ENCODE data around the gene TEX54.

TEX54 gene

DNA sequence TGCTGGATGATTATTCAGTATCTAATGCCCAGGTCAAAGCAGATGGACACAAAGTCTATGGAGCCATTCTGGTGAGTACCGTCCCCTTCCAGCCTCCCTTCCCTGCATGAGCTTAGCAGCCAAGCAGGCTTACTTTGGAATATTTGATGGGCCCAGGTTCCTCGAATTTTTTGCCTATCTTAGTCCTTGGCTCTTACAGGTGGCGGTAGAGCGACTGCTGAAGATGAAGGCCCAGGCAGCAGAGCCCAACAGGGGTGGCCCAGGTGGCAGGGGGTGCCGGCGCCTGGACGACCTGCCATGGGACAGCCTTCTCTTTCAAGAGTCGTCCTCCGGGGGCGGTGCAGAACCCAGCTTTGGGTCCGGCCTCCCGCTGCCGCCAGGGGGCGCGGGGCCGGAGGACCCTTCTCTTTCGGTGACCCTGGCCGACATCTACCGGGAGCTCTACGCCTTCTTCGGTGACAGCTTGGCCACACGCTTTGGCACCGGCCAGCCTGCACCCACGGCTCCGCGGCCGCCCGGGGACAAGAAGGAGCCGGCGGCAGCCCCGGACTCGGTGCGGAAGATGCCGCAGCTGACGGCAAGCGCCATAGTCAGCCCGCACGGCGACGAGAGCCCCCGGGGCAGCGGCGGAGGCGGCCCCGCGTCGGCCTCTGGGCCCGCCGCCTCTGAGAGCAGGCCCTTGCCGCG is 46.2 kb downstream of the TEX54 start (continued):
- TF ChIP-seq ZIC2 (tag by site-specific recombination; IDR thresholded peaks at IDR 0.05) (no peak), EGR2 (tag by site-specific recombination; IDR thresholded peaks at IDR 0.05; ENCODE audit: low read depth) (0 out of 2 replicates have a peak, but pooled peaks have one; percentile 23), SP7 (tag by site-specific recombination; IDR thresholded peaks at IDR 0.05) (peak; percentile 10; the same call in 1 of the 2 replicates), ZNF391 (tag by site-specific recombination; IDR thresholded peaks at IDR 0.05; ENCODE audit: borderline replicate concordance, low read depth) (0 out of 2 replicates have a peak, but pooled peaks have one; percentile 31), ZFP37 (tag by site-specific recombination; IDR thresholded peaks at IDR 0.05) (peak; percentile 51; the same call in 1 of the 2 replicates), ZNF23 (tag by site-specific recombination; IDR thresholded peaks at IDR 0.05; ENCODE audit: borderline replicate concordance) (no peak)

DNA sequence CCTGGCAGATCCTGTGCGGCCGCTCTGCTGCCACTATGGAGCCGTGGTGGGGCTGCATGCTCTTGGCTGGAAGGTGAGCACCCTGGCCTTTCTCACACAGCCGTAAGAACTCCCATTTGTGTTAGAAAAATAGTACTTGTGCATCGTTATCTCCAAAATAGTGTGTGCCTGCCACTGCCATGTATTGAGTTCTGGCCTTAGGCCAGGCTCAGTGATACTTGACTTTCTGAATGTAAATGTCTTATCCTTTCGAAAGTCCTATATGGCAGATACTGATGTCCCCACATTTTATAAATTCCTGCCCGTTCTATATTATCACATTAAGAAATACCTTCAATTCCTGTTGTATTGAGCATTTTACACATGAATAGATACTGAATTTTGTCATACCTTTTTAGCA is 49.9 kb downstream of the TEX54 start:
- peaks cover 0 to 42% of the 10 kb centered on the region in 2 experiments; a peak in 2 of 3 replicates for H3K36me3 ChIP-seq (ENCODE audit: control insufficient read depth in 2 of 2, insufficient read depth in 1 of 2, low read length in 2 of 2)
- TF ChIP-seq, protein P1, sequence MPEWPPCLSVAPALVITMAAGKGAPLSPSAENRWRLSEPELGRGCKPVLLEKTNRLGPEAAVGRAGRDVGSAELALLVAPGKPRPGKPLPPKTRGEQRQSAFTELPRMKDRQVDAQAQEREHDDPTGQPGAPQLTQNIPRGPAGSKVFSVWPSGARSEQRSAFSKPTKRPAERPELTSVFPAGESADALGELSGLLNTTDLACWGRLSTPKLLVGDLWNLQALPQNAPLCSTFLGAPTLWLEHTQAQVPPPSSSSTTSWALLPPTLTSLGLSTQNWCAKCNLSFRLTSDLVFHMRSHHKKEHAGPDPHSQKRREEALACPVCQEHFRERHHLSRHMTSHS (tag by site-specific recombination; IDR thresholded peaks at IDR 0.05): no peak
- TF ChIP-seq, protein P2, sequence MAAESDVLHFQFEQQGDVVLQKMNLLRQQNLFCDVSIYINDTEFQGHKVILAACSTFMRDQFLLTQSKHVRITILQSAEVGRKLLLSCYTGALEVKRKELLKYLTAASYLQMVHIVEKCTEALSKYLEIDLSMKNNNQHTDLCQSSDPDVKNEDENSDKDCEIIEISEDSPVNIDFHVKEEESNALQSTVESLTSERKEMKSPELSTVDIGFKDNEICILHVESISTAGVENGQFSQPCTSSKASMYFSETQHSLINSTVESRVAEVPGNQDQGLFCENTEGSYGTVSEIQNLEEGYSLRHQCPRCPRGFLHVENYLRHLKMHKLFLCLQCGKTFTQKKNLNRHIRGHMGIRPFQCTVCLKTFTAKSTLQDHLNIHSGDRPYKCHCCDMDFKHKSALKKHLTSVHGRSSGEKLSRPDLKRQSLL (tag by site-specific recombination; IDR thresholded peaks at IDR 0.05): no peak
- TF ChIP-seq ZNF157 (tag by site-specific recombination; IDR thresholded peaks at IDR 0.05) (no peak), SP3 (tag by site-specific recombination; IDR thresholded peaks at IDR 0.05) (no peak), ZNF391 (tag by site-specific recombination; IDR thresholded peaks at IDR 0.05; ENCODE audit: borderline replicate concordance, low read depth) (no peak), ZNF473 (tag by site-specific recombination; IDR thresholded peaks at IDR 0.05) (no peak)

More for the DNA sequence above, 49.9 kb downstream of the TEX54 start:
- no peak overlapping the region for H3K4me3 ChIP-seq (ENCODE audit: low read depth, low read length)
- ChIA-PET CTCF (no interaction called here), POLR2A (no interaction called here)
- no peaks in the 10 kb centered on the region for H3K9me3 ChIP-seq (ENCODE audit: control insufficient read depth, insufficient read depth, low read depth, low read length)
- H3K27ac ChIP-seq (ENCODE audit: extremely low read depth, low read depth, low read length): no peak overlapping the region
- H3K4me1 ChIP-seq (ENCODE audit: control insufficient read depth, insufficient read depth, low read length): no peaks in the 10 kb centered on the region

Measured in HEK293 (cell line).